ENCODE measurements around the gene NDUFS1. TPM values are rescaled to one million over a fixed set of nuclear protein-coding genes. Genes with fewer than 3 reads are reported as not detected.

Gene NDUFS1
- polyA plus RNA-seq, 1 donor from 2014 or later = 113 TPM

DNA sequence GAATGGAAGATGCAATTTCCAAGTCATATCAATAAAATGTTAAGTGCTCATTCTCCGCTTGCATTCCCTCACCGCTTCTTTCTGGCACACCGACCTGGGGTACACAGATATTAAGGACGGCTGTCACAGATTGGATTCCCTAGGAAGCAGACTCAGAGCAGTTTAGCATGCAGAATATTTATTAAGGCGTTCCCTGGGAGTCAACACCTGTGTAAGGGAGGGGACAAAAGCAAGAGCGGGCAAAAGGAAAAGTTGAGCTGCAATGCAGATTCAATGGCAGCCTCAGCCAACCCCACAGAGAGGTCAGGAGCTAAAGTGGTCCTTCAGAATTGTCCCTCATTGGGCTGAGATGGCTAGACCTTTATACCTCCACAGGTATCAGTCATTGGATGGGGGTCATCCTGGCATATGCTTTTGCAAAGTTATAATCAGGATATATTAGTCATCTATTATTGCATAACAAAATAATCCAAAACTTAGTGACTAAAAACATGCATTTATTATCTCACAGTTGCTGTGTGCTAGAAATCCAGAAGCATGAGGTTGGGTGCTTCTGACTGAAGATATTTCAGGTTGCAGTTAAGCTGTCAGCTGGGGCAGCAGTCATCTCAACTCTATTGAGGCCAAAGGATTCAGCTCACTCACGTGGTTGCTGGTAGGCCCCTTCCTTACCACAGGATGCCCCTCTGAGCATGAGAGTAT is 46.2 kb downstream of the NDUFS1 start:
- no peaks in the 10 kb centered on the region for H4K20me1 ChIP-seq (ENCODE audit: insufficient read depth)
- TF ChIP-seq MXI1 (conservative IDR thresholded peaks at IDR 0.05; ENCODE audit: poor library complexity, severe bottlenecking) = no peak
- TF ChIP-seq EP300 (conservative IDR thresholded peaks at IDR 0.05; ENCODE audit: poor library complexity, severe bottlenecking) = no peak
- TF ChIP-seq RAD21 (conservative IDR thresholded peaks at IDR 0.05) = no peak
- TF ChIP-seq, protein P1, sequence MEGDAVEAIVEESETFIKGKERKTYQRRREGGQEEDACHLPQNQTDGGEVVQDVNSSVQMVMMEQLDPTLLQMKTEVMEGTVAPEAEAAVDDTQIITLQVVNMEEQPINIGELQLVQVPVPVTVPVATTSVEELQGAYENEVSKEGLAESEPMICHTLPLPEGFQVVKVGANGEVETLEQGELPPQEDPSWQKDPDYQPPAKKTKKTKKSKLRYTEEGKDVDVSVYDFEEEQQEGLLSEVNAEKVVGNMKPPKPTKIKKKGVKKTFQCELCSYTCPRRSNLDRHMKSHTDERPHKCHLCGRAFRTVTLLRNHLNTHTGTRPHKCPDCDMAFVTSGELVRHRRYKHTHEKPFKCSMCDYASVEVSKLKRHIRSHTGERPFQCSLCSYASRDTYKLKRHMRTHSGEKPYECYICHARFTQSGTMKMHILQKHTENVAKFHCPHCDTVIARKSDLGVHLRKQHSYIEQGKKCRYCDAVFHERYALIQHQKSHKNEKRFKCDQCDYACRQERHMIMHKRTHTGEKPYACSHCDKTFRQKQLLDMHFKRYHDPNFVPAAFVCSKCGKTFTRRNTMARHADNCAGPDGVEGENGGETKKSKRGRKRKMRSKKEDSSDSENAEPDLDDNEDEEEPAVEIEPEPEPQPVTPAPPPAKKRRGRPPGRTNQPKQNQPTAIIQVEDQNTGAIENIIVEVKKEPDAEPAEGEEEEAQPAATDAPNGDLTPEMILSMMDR (IDR thresholded peaks at IDR 0.05; ENCODE audit: poor library complexity, severe bottlenecking) = no peak
- TF ChIP-seq POLR2AphosphoS5 (IDR thresholded peaks at IDR 0.05) = no peak
- no peak for TF ChIP-seq SMC3 (conservative IDR thresholded peaks at IDR 0.05; ENCODE audit: poor library complexity)
- TF ChIP-seq, protein P2, sequence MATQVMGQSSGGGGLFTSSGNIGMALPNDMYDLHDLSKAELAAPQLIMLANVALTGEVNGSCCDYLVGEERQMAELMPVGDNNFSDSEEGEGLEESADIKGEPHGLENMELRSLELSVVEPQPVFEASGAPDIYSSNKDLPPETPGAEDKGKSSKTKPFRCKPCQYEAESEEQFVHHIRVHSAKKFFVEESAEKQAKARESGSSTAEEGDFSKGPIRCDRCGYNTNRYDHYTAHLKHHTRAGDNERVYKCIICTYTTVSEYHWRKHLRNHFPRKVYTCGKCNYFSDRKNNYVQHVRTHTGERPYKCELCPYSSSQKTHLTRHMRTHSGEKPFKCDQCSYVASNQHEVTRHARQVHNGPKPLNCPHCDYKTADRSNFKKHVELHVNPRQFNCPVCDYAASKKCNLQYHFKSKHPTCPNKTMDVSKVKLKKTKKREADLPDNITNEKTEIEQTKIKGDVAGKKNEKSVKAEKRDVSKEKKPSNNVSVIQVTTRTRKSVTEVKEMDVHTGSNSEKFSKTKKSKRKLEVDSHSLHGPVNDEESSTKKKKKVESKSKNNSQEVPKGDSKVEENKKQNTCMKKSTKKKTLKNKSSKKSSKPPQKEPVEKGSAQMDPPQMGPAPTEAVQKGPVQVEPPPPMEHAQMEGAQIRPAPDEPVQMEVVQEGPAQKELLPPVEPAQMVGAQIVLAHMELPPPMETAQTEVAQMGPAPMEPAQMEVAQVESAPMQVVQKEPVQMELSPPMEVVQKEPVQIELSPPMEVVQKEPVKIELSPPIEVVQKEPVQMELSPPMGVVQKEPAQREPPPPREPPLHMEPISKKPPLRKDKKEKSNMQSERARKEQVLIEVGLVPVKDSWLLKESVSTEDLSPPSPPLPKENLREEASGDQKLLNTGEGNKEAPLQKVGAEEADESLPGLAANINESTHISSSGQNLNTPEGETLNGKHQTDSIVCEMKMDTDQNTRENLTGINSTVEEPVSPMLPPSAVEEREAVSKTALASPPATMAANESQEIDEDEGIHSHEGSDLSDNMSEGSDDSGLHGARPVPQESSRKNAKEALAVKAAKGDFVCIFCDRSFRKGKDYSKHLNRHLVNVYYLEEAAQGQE (IDR thresholded peaks at IDR 0.05; ENCODE audit: borderline replicate concordance) = no peak
- no peak for TF ChIP-seq EZH2 (IDR thresholded peaks at IDR 0.05; ENCODE audit: borderline replicate concordance, insufficient read depth, low read length, poor library complexity, severe bottlenecking)
- TF ChIP-seq TAF1 (IDR thresholded peaks at IDR 0.05; ENCODE audit: low read depth) = no peak
- no peak overlapping the region for H3K4me3 ChIP-seq (ENCODE audit: low read length)
- no peaks in the 10 kb centered on the region for H3K27me3 ChIP-seq (ENCODE audit: insufficient read depth, low read depth, low read length)
- H2AFZ ChIP-seq (ENCODE audit: low read depth, low read length) = no peak overlapping the region
- no peaks in the 10 kb centered on the region for H3K79me2 ChIP-seq (replicated peaks; ENCODE audit: insufficient read depth, low read length)
- H3K36me3 ChIP-seq (ENCODE audit: insufficient read depth, low read length) = no peaks in the 10 kb centered on the region
- H3K9me2 ChIP-seq (ENCODE audit: insufficient read depth, low read length) = no peaks in the 10 kb centered on the region
- no peak overlapping the region for H3K9ac ChIP-seq (ENCODE audit: low read length)
- no peaks in the 10 kb centered on the region for H3F3A ChIP-seq (ENCODE audit: insufficient read depth, low read length, poor library complexity, severe bottlenecking)
- no peak overlapping the region for H3K4me2 ChIP-seq (ENCODE audit: low read length)
- H3K9me3 ChIP-seq (ENCODE audit: low read length) = no peaks in the 10 kb centered on the region
- H3K27ac ChIP-seq (ENCODE audit: low read length) = no peak overlapping the region

DNA sequence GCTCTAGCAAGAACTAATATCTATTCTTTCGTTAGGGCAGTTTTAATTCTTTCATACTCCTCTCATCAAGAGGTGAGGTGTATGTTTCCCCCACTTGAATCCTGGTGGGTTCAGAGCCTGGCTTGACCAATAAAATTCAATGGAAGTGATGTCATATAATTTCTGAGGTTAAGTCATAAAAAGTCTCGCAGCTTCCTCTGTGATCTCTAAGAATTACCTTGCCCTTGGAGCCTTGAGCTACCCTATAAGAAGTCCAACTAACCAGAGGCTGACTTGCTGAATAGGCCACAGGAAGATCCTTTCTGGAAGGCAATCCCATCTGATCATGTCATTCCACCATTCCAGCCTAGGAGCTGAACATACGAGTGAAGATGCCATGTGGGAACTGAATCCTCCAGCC is 47.1 kb downstream of the NDUFS1 start:
- Histone ChIP-seq H3K79me2 (replicated peaks; ENCODE audit: insufficient read depth, low read length) (no peaks in the 10 kb centered on the region), H4K20me1 (ENCODE audit: insufficient read depth) (no peaks in the 10 kb centered on the region), H3F3A (ENCODE audit: insufficient read depth, low read length, poor library complexity, severe bottlenecking) (no peaks in the 10 kb centered on the region), H3K36me3 (ENCODE audit: insufficient read depth, low read length) (no peaks in the 10 kb centered on the region), H3K4me3 (ENCODE audit: low read length) (no peak overlapping the region), H3K27ac (ENCODE audit: low read length) (no peak overlapping the region), H3K4me2 (ENCODE audit: low read length) (no peak overlapping the region), H3K27me3 (ENCODE audit: insufficient read depth, low read depth, low read length) (no peaks in the 10 kb centered on the region), H3K9ac (ENCODE audit: low read length) (no peak overlapping the region), H3K9me2 (ENCODE audit: insufficient read depth, low read length) (no peaks in the 10 kb centered on the region), H2AFZ (ENCODE audit: low read depth, low read length) (no peak overlapping the region), H3K9me3 (ENCODE audit: low read length) (no peaks in the 10 kb centered on the region)
- no peak for TF ChIP-seq RAD21 (conservative IDR thresholded peaks at IDR 0.05)
- TF ChIP-seq, protein P1 (IDR thresholded peaks at IDR 0.05; ENCODE audit: poor library complexity, severe bottlenecking) = no peak
- no peak for TF ChIP-seq MXI1 (conservative IDR thresholded peaks at IDR 0.05; ENCODE audit: poor library complexity, severe bottlenecking)
- TF ChIP-seq EZH2 (IDR thresholded peaks at IDR 0.05; ENCODE audit: borderline replicate concordance, insufficient read depth, low read length, poor library complexity, severe bottlenecking) = no peak
- TF ChIP-seq, protein P2 (IDR thresholded peaks at IDR 0.05; ENCODE audit: borderline replicate concordance) = no peak
- TF ChIP-seq TAF1 (IDR thresholded peaks at IDR 0.05; ENCODE audit: low read depth) = no peak
- no peak for TF ChIP-seq EP300 (conservative IDR thresholded peaks at IDR 0.05; ENCODE audit: poor library complexity, severe bottlenecking)
- no peak for TF ChIP-seq POLR2AphosphoS5 (IDR thresholded peaks at IDR 0.05)
- TF ChIP-seq SMC3 (conservative IDR thresholded peaks at IDR 0.05; ENCODE audit: poor library complexity) = no peak
